ENCODE data around the gene VAV1.

DNA sequence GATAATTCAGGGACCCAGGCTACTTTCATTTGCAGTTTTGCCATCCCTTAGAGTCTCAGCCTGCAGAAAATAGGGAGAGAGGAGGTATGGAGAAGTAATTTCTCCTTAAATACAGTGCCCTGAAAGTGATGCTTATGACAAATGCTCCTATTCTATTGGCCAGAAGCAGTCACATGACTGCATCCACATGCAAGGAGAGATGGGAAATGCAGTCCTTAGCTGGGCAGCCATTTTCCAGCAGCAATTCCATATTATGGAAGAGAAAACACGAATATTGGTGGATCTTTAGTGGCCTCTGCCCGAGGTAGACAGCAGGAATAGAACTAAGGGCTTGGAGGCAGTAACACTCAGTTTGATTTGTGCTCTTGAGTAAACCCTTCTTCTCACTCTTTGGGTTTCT lies 39.4 kb downstream of the VAV1 start:
- TF ChIP-seq YY1 (tag by site-specific recombination; IDR thresholded peaks at IDR 0.05) (no peak), REST (tag by site-specific recombination; IDR thresholded peaks at IDR 0.05) (no peak), CTCF (tag by site-specific recombination; IDR thresholded peaks at IDR 0.05) (no peak), ZNF596 (tag by site-specific recombination; IDR thresholded peaks at IDR 0.05) (no peak), ZNF670 (tag by site-specific recombination; IDR thresholded peaks at IDR 0.05; ENCODE audit: low read depth) (no peak), HOXA7 (CRISPR knock-in tag; IDR thresholded peaks at IDR 0.05; ENCODE audit: borderline replicate concordance) (no peak), ZBTB20 (tag by site-specific recombination; IDR thresholded peaks at IDR 0.05) (no peak), TCF7L2 (IDR thresholded peaks at IDR 0.05; ENCODE audit: borderline replicate concordance, low read depth, low read length) (no peak), ZNF311 (tag by site-specific recombination; IDR thresholded peaks at IDR 0.05; ENCODE audit: borderline replicate concordance) (no peak)
- TF ChIP-seq, protein P1, sequence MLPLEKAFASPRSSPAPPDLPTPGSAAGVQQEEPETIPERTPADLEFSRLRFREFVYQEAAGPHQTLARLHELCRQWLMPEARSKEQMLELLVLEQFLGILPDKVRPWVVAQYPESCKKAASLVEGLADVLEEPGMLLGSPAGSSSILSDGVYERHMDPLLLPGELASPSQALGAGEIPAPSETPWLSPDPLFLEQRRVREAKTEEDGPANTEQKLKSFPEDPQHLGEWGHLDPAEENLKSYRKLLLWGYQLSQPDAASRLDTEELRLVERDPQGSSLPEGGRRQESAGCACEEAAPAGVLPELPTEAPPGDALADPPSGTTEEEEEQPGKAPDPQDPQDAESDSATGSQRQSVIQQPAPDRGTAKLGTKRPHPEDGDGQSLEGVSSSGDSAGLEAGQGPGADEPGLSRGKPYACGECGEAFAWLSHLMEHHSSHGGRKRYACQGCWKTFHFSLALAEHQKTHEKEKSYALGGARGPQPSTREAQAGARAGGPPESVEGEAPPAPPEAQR (tag by site-specific recombination; IDR thresholded peaks at IDR 0.05): no peak
- TF ChIP-seq, protein P2, sequence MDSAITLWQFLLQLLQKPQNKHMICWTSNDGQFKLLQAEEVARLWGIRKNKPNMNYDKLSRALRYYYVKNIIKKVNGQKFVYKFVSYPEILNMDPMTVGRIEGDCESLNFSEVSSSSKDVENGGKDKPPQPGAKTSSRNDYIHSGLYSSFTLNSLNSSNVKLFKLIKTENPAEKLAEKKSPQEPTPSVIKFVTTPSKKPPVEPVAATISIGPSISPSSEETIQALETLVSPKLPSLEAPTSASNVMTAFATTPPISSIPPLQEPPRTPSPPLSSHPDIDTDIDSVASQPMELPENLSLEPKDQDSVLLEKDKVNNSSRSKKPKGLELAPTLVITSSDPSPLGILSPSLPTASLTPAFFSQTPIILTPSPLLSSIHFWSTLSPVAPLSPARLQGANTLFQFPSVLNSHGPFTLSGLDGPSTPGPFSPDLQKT (IDR thresholded peaks at IDR 0.05; ENCODE audit: borderline replicate concordance, low read depth, low read length): no peak

All from HEK293 (cell line).